ENCODE measurements around the gene ANK3.

ANK3 gene

GRCh38 chr10:60028081-60028480 is 361.6 kb downstream of the ANK3 start:
- no peak for TF ChIP-seq POLR2AphosphoS5 (IDR thresholded peaks at IDR 0.05; ENCODE audit: low read depth, low read length)
- no peak for TF ChIP-seq REST (IDR thresholded peaks at IDR 0.05; ENCODE audit: insufficient read depth in 1 of 2, low read depth in 2 of 2, low read length in 2 of 2)
- no peak for TF ChIP-seq FOXP2 (optimal IDR thresholded peaks at IDR 0.05; ENCODE audit: borderline replicate concordance, extremely low read depth, extremely low read length, insufficient read depth)
- no peak for TF ChIP-seq TAF1 (IDR thresholded peaks at IDR 0.05; ENCODE audit: borderline replicate concordance, insufficient read depth, low read length)
- no peak for TF ChIP-seq SIN3A (IDR thresholded peaks at IDR 0.05; ENCODE audit: borderline replicate concordance, insufficient read depth, low read length)

- TF ChIP-seq POLR2AphosphoS5 (IDR thresholded peaks at IDR 0.05; ENCODE audit: low read depth, low read length) (no peak), REST (IDR thresholded peaks at IDR 0.05; ENCODE audit: insufficient read depth in 1 of 2, low read depth in 2 of 2, low read length in 2 of 2) (no peak)
These were observed 364.4 kb downstream of the ANK3 start for GRCh38 chr10:60025279-60025678.

GRCh38 chr10:60024506-60024905 is 365.2 kb downstream of the ANK3 start:
- TF ChIP-seq TAF1 (IDR thresholded peaks at IDR 0.05; ENCODE audit: borderline replicate concordance, insufficient read depth, low read length): no peak
- TF ChIP-seq REST (IDR thresholded peaks at IDR 0.05; ENCODE audit: insufficient read depth in 1 of 2, low read depth in 2 of 2, low read length in 2 of 2): no peak
- no peak for TF ChIP-seq POLR2AphosphoS5 (IDR thresholded peaks at IDR 0.05; ENCODE audit: low read depth, low read length)
- TF ChIP-seq SIN3A (IDR thresholded peaks at IDR 0.05; ENCODE audit: borderline replicate concordance, insufficient read depth, low read length): no peak

- TF ChIP-seq SIN3A (IDR thresholded peaks at IDR 0.05; ENCODE audit: borderline replicate concordance, insufficient read depth, low read length) (no peak), TAF1 (IDR thresholded peaks at IDR 0.05; ENCODE audit: borderline replicate concordance, insufficient read depth, low read length) (no peak), REST (IDR thresholded peaks at IDR 0.05; ENCODE audit: insufficient read depth in 1 of 2, low read depth in 2 of 2, low read length in 2 of 2) (no peak), FOXP2 (optimal IDR thresholded peaks at IDR 0.05; ENCODE audit: borderline replicate concordance, extremely low read depth, extremely low read length, insufficient read depth) (no peak), POLR2AphosphoS5 (IDR thresholded peaks at IDR 0.05; ENCODE audit: low read depth, low read length) (no peak)
These were observed 366.4 kb downstream of the ANK3 start for GRCh38 chr10:60023155-60023877.

GRCh38 chr10:60021361-60021760 is 368.3 kb downstream of the ANK3 start:
- TF ChIP-seq SIN3A (IDR thresholded peaks at IDR 0.05; ENCODE audit: borderline replicate concordance, insufficient read depth, low read length): no peak
- TF ChIP-seq FOXP2 (optimal IDR thresholded peaks at IDR 0.05; ENCODE audit: borderline replicate concordance, extremely low read depth, extremely low read length, insufficient read depth): no peak
- TF ChIP-seq TAF1 (IDR thresholded peaks at IDR 0.05; ENCODE audit: borderline replicate concordance, insufficient read depth, low read length): no peak
- no peak for TF ChIP-seq POLR2AphosphoS5 (IDR thresholded peaks at IDR 0.05; ENCODE audit: low read depth, low read length)
- no peak for TF ChIP-seq REST (IDR thresholded peaks at IDR 0.05; ENCODE audit: insufficient read depth in 1 of 2, low read depth in 2 of 2, low read length in 2 of 2)
